HG02970 (cell line): Measurements from ENCODE around the gene TRPT1.

ENCODE experiments used
- ATAC-seq: cut with Tn5 transposase; IDR thresholded peaks from one replicate; pipeline ENCODE4 v1.9.1; 2021; ENCODE audit warnings: mild to moderate bottlenecking, moderate library complexity, moderate number of reproducible peaks; ENCODE audit not compliant: unreplicated experiment, low FRiP score

The TRPT1 gene

GRCh38 chr11:64185175-64185692 is 40.8 kb downstream of the TRPT1 start:
- ATAC-seq = peak; percentile 32

DNA sequence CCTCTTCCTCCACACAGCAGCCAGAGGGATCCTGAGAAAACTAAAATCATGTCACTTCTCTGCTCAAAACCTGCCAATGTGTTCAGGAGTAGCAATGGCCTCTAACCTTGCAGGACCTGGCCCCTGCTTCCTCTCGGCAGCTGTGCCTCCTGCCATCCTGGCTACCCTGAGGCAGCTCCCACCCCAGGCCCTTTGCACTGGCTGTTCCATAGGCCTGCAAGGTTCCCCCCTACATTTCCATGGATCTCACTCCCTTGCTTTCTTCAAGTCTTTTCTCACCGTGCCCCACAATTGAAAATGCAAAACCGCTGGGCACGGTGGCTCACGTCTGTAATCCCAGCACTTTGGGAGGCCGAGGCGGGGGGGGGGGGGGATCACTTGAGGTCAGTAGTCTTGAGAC is 42.1 kb downstream of the TRPT1 start:
- ATAC-seq = no peak

DNA sequence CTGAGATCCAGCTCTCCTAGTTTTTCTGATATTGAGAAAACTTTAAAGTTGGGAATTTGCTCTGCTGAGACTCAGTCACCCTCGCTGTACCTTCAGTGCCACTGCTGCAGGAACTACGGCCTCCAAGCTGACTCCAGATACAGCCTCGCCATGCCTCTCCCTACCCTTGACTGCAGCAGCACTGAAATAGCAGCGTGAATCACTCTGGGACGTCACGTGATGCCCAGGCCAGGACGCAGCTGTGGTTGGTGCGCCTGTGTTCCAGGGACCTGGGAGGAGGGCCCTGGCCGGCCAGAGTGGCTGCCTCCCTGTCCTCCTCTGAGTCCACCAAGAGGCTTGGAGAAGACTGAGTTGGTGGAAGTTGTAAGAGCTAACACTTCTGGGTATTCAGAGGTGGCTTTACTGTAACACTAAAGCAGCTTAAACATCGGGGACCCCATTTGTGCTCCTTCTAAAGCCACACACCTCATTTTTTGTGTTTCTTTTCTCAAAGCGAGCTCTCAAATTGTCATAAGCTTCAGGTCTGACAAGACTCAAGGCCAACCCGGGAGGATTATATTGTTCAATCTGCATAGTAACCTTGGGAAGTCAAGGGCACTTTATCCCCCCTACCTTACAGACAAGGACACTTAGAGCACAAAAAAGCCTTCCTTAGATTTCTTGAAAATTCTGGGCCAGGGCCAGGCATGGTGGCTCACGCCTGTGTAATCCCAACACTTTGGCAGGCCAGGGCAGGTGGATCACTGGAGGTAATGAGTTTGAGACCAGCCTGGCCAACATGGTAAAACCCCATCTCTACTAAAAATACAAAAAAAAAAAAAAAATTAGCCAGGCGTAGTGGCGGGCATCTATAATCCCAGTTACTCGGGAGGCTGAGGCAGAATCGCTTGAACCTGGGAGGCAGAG is 44.2 kb downstream of the TRPT1 start:
- no peak for ATAC-seq

DNA sequence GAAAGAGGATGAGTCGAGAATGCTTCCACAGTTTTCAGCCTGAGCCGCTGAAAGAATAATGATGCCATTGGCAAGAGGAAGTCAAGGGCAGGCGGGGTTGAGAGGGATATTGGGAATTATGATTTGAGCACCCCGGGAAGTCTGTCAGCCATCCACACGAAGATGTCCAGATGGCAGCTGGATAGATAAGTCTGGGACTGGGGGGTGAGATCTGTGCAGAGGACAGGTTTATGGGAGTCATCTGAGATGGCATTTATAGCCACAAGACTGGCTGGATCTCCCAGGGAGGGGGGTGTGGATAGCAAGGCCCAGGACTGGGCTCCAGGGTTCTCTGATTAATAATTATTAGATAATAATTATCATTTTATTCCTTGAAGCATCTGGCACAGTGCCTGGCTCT is 45.1 kb downstream of the TRPT1 start:
- ATAC-seq = no peak

DNA sequence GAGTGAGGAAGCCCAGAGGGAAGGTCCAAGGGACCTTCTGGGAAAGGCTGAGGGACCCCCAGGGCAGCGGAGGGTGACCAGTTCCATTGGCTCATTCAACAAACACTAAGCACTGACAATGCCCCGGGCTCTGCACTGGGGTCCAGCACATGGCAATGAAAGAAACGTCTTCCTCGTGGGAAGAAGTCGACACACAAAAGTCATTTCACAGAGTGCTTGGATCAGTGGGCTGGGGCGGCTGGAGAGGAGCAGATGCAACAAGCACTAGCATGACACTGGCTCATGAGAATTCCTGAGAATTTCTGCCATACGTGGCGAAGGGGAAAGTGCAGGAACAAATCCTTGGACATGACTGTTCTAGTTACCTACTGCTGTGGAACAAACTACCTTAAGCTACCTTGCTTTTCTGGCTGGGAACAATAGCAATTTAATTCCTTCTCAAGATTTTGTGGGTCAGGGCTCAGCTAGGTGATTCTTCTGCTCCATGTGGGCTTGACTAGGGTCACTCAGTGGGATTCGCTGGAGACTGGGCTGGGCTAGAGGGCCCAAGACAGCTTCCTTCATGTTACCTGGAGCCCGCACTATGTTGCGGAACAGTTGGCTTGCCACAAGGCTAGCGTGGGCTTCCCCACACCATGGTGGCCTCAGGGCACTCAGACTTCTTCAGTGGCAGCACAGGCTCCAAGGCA is 46.9 kb downstream of the TRPT1 start:
- ATAC-seq = no peak

GRCh38 chr11:64178203-64178602 is 47.8 kb downstream of the TRPT1 start:
- no peak for ATAC-seq

DNA sequence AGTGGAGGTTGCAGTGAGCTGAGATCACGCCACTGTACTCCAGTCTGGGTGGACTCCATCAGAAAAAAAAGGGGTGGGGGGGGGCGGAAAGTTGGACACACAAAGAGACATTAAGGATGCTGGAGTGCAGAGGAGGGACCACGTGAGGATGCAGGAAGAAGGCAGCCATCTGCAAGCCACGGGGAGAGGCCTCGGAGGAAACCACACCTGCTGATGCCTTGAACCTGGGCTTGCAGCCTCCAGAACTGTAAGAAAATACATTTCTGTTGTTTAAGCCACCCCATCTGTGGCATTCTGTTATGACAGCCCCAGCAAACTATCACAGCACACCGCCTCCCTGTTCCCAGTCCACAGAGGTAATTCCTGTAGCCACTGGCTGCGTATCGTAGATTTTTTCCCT is 49.2 kb downstream of the TRPT1 start:
- no peak for ATAC-seq
